ENCODE results near the gene SLFN13.
"Not testable (repeated sequence)": the region's sequence is repeated elsewhere in the genome, so short reads cannot be mapped to it uniquely, and the experiment has no call there.

SLFN13 gene

DNA sequence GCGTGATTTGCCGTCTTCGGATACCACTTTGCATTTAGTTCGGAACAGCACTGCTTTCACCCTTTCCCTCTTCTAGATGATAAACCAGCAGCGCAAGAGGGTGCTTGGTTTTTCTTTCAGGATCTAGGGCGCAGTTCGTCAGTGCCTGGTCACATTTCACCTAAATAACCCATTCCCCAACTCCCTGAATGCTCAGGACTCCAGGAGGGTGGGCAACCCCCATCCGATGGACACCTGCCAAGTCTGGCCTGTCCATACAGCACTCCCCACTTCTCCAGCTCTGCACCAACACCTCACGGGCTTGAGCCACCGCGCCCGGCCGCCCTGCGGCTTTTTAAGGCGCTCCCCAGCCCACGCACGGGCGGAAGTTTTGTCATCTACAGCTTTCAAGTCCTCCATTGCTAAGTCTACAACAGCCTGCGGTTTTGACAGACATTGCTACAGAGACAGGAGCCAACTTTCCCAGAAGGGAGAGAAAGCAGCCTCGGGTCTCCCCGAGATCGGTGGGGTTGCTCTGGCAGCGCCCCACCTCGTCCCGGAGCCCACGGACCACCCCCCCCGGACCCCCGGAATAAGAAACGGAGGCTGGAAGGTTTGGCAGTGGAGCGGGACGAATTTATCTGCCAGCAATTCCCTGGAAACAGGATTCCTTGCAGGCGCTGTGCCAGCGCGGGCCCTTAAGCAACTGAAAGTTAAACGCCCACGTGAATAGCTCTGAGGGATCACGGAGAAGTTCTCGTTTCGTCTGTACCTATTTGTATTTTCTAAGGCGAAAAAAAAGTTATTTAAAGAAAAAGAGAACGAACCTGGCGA is 38.6 kb upstream of the SLFN13 start:
- TF ChIP-seq CTCF (IDR thresholded peaks at IDR 0.05), result no peak
- DNase-seq (ENCODE audit: low spot score), result no peak
- Histone ChIP-seq H3K4me3 (peak overlapping the region; percentile 67), H3K27ac (peak overlapping the region in 1 of 2 donors; percentile 2)

DNA sequence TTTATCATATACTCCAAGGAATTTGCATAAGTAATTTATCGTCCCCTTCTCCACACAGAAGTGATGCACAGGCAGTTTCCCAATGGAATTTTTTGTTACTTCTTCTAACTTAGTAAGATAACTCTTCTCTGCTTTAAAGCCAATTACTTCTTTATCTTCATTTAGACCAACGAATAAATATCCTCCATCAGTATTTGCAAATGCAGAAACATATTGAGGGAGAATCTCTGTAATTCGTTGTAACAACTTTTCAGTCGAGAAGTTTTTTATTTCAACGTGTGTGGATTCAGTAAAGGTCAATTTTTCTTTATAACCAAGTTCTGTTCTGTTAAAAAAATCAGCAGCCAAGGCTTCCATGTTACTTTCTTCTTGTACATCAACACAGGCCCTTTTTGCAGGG is 30.7 kb upstream of the SLFN13 start:
- no peak for DNase-seq (ENCODE audit: low spot score)
- Histone ChIP-seq H3K27ac (no peak overlapping the region), H3K4me3 (no peak overlapping the region)
- TF ChIP-seq CTCF (IDR thresholded peaks at IDR 0.05), result no peak

DNA sequence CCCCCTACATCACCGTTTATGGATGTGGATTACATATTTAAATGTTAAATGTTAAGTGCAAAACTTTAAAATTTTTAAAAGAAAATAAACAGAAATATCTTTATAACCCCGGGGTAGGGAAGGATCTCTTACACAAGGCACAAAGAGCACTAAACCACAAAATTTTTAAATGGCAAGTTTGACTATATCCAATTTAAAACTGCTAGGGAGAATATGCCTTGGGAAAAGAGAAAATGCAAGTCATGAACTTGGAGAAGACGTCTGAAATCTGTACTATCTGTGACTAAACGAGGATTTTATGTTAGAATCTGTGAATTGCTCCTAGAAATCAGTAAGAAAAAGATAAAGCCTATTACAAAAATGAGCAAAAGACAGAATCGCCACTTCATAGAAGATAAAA is 28.7 kb upstream of the SLFN13 start:
- TF ChIP-seq CTCF (IDR thresholded peaks at IDR 0.05), result no peak
- Histone ChIP-seq H3K27ac (no peak overlapping the region), H3K4me3 (no peak overlapping the region)
- no peak for DNase-seq (ENCODE audit: low spot score)

GRCh38 chr17:35476283-35476820 is 27.8 kb upstream of the SLFN13 start:
- TF ChIP-seq CTCF (IDR thresholded peaks at IDR 0.05), result no peak
- no peak overlapping the region for H3K27ac ChIP-seq
- DNase-seq (ENCODE audit: low spot score), result no peak
- H3K4me3 ChIP-seq, result no peak overlapping the region

GRCh38 chr17:35468475-35468874 is 19.9 kb upstream of the SLFN13 start:
- no peak for DNase-seq (ENCODE audit: low spot score)
- TF ChIP-seq CTCF (IDR thresholded peaks at IDR 0.05), result no peak
- Histone ChIP-seq H3K27ac (no peak overlapping the region), H3K4me3 (no peak overlapping the region)

DNA sequence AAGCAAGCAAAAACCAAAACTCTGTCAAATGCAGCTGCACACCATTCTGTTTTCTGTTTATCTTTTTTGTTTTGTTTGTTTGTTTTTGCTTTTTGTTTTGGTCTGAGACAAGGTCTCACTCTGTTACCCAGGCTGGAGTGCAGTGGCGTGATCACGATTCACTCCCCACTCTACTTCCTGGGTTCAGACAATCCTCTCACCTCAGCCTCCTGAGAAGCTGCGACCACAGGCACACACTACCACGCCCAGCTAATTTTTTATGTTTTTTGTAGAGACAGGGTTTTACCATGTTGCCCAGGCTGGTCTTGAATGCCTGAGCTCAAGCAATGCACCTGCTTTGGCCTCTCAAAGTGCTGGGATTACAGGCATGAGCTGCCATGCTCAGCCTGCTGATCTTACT is 19.3 kb upstream of the SLFN13 start:
- Histone ChIP-seq H3K27ac (no peak overlapping the region), H3K4me3 (no peak overlapping the region)
- DNase-seq (ENCODE audit: low spot score), result no peak
- TF ChIP-seq CTCF (IDR thresholded peaks at IDR 0.05), result no peak

- no peak for DNase-seq (ENCODE audit: low spot score)
- Histone ChIP-seq H3K27ac (no peak overlapping the region), H3K4me3 (peak overlapping the region; percentile 57)
- no peak for TF ChIP-seq CTCF (IDR thresholded peaks at IDR 0.05)
Observed at GRCh38 chr17:35460354-35460851, 11.8 kb upstream of the SLFN13 start.

DNA sequence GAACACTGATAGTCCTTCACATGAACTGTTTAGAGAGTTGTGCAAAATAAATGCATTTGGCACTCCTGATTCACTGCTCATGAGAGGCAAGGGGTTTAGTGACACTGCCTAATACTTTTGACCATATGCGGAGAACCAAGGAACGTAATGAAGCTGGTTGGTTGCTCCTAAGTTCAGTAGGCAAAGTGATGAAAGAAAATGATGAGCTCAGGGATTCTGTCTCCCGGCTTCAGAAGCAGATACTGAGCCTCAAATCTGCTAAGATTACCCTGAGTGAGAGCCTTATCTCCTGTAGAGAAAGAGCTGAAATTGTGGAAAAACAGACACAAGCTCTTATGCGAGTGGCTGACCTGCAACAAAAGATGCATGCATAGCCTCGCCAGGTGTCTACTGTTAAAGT is 5.5 kb upstream of the SLFN13 start:
- not testable (repeated sequence) for DNase-seq (ENCODE audit: low spot score); H3K4me3 ChIP-seq; H3K27ac ChIP-seq

Data from coronary artery (tissue), 2 donors.